Tibial nerve (tissue), 4 donors: Measurements from ENCODE around the gene SLAMF9. TPM values are rescaled to one million over a fixed set of nuclear protein-coding genes. Genes with fewer than 3 reads are reported as not detected.
A peak's percentile ranks its signal among the peaks of the same experiment; 100 is the strongest.

Experiments used
- DNase-seq, 2 donors: peaks; one replicate each; pipeline ENCODE4 v3.0.0-alpha.2; 2019; ENCODE audit warnings: low spot score in 2 of 2
- H3K27ac ChIP-seq, 4 donors: fragments of 200-600 bp; sonication (generic) in 3 of 4; one replicate each; pipeline ENCODE4 v1.5.1; 2017 to 2019; ENCODE audit warnings: mild to moderate bottlenecking in 1 of 4
- H3K27me3 ChIP-seq, 2 donors: fragments of 200-600 bp; sonication (generic) in 1 of 2; one replicate each; pipeline versions ENCODE4 v1.5.1 to v1.6.0; 2017 to 2019
- H3K36me3 ChIP-seq, 3 donors: fragments of 200-600 bp; sonication (generic); one replicate each; pipeline ENCODE4 v1.5.1; 2018 to 2019
- H3K4me1 ChIP-seq, 4 donors: fragments of 200-600 bp; sonication (generic) in 3 of 4; one replicate each; pipeline ENCODE4 v1.5.1; 2017 to 2019
- H3K4me3 ChIP-seq, 4 donors: fragments of 200-600 bp; sonication (generic) in 3 of 4; one replicate each; pipeline ENCODE4 v1.5.1; 2017 to 2019; ENCODE audit warnings: mild to moderate bottlenecking in 1 of 4, moderate library complexity in 1 of 4
- H3K9me3 ChIP-seq, 4 donors: fragments of 200-600 bp; sonication (generic) in 3 of 4; one replicate each; pipeline ENCODE4 v1.5.1; 2017 to 2019
- EP300 ChIP-seq, 2 donors: sonication (generic); formaldehyde crosslinking; IDR thresholded peaks; one replicate each; pipeline ENCODE4 v1.6.1; 2017; ENCODE audit warnings: antibody characterized with exemption in 2 of 2, mild to moderate bottlenecking in 1 of 2
- POLR2A ChIP-seq, 2 donors: fragments of 450-650 bp; IDR thresholded peaks; one replicate each; pipeline ENCODE4 v1.6.1; 2017; ENCODE audit warnings: antibody characterized with exemption in 2 of 2, mild to moderate bottlenecking in 2 of 2, moderate library complexity in 2 of 2
- WGBS, 2 donors: methylation state at CpG; one replicate each; pipeline ENCODE4 v1.1.5; 2018; 5-methylcytosine and 5-hydroxymethylcytosine counted together
- total RNA-seq, 4 donors: library from RNA; depleted of rRNA; stranded (reverse); fragments of >200 nt; gene quantifications; one replicate each; pipeline ENCODE4 v1.1.0, GENCODE V29; 2016
- TF ChIP-seq, protein P1 (sequence below), 5 experiments: fragments of 200-600 bp in 3 of 5; fragments of 450-650 bp in 2 of 5; sonication (generic) in 3 of 5; IDR thresholded peaks; one replicate each; pipeline ENCODE4 v1.5.1; 2016 to 2019; ENCODE audit warnings: antibody characterized with exemption in 5 of 5, mild to moderate bottlenecking in 3 of 5, moderate library complexity in 2 of 5

The SLAMF9 gene
- total RNA-seq, 4 donors from 2014 or later: not detected

DNA sequence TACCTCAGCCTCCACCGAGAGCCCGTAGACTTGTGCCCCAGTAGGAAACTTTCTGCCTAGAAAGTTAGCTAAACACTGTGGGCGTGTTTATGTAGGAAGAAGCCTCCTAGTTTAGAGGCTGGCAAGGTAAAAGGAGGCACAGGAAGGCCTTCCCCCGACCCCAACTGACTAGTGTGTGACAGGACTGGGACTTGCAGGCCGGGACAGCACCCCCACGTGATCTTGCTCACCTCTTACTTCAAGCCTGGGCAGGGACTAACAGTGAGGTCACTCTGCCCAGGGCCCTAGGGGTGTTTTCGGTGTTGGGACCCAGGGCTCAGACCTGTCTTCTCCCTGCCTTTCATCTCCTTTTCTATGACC is 28.3 kb downstream of the SLAMF9 start:
- Histone ChIP-seq H3K9me3 (no peaks in the 10 kb centered on the region), H3K4me1 (peaks cover 0 to 37% (median 31%) of the 10 kb centered on the region in 4 donors), H3K27me3 (no peaks in the 10 kb centered on the region), H3K27ac (peak overlapping the region; percentile 86 to 98 (median 97)), H3K4me3 (peak overlapping the region; percentile 73 to 99 (median 84)), H3K36me3 (peaks cover 0 to 2% (median 0%) of the 10 kb centered on the region in 3 donors)
- no peak for TF ChIP-seq EP300 (IDR thresholded peaks at IDR 0.05)
- TF ChIP-seq POLR2A (IDR thresholded peaks at IDR 0.05): no peak
- TF ChIP-seq, protein P1, sequence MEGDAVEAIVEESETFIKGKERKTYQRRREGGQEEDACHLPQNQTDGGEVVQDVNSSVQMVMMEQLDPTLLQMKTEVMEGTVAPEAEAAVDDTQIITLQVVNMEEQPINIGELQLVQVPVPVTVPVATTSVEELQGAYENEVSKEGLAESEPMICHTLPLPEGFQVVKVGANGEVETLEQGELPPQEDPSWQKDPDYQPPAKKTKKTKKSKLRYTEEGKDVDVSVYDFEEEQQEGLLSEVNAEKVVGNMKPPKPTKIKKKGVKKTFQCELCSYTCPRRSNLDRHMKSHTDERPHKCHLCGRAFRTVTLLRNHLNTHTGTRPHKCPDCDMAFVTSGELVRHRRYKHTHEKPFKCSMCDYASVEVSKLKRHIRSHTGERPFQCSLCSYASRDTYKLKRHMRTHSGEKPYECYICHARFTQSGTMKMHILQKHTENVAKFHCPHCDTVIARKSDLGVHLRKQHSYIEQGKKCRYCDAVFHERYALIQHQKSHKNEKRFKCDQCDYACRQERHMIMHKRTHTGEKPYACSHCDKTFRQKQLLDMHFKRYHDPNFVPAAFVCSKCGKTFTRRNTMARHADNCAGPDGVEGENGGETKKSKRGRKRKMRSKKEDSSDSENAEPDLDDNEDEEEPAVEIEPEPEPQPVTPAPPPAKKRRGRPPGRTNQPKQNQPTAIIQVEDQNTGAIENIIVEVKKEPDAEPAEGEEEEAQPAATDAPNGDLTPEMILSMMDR (IDR thresholded peaks at IDR 0.05): no peak
- WGBS, 2 donors: 6% methylated on average over 7 of the region's 7 CpGs
- DNase-seq: no peak

DNA sequence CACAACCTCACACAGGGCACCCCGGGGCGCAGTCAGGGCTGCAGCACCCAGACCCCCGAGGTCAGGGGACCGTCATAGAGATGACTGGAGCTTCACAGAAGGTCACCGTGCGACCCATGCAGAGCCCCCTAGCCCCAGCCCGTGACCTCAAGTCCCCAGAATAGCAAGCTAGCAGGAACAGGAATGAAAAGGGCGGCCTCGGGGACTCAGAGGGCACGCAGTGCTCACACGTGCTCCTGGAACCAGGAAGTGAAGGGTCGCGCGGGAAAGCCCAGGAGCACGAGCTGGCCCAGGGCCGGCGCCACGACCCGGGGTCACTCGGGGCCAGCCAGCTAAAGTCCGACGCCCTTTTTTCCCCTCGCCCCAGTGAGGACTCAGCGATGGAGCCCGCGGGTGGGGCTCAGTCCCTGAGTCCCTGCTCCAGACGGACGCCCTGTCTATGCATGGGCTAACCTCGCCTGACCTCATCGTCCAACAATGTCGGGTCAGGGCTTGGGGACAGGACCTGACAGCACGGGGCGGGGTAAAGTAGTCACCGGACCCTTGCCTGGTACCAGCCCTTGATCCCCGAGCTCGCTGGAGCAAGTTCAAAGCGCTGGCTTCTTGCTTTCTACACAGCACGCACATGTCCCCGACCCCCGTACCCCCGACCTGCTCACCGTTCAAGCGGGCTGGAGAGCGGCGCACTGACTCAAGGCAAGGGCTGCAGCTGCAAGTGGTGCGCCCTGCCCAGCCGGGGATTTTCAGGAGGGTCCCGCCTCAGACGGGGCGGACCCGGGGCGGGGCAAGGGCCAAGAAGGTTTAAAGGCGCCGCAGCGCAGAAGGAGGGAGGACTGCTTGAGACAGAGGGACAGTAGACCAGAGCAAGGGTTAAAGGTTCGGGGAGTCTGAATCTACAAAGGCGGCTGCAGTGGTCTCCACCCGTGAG is 29.0 kb downstream of the SLAMF9 start, which contains the start of gene TAGLN2:
TSS of gene TAGLN2 (minus strand) at position 717 of the 928 bp plus-strand sequence. CDS start 4,998 bp downstream, outside the sequence.
- Histone ChIP-seq H3K27me3 (no peaks in the 10 kb centered on the region), H3K4me3 (peak within 1 kb of the TSS; percentile 73 to 99 (median 84)), H3K4me1 (peaks cover 0 to 43% (median 31%) of the 10 kb centered on the region in 4 donors), H3K9me3 (no peaks in the 10 kb centered on the region), H3K27ac (peak within 1 kb of the TSS; percentile 86 to 98 (median 97)), H3K36me3 (peaks cover 0 to 8% (median under 1%) of the 10 kb centered on the region in 3 donors)
- TF ChIP-seq EP300 (IDR thresholded peaks at IDR 0.05) (peak; percentile 7 to 96), POLR2A (IDR thresholded peaks at IDR 0.05) (peak; percentile 75 to 86)
- TF ChIP-seq, protein P1 (IDR thresholded peaks at IDR 0.05): peak in 1 of 5 experiments; percentile 27
- peak; percentile 80 to 85 for DNase-seq
- WGBS, 2 donors: 0 to 1% methylated on average over 37 to 52 of the region's 58 CpGs

DNA sequence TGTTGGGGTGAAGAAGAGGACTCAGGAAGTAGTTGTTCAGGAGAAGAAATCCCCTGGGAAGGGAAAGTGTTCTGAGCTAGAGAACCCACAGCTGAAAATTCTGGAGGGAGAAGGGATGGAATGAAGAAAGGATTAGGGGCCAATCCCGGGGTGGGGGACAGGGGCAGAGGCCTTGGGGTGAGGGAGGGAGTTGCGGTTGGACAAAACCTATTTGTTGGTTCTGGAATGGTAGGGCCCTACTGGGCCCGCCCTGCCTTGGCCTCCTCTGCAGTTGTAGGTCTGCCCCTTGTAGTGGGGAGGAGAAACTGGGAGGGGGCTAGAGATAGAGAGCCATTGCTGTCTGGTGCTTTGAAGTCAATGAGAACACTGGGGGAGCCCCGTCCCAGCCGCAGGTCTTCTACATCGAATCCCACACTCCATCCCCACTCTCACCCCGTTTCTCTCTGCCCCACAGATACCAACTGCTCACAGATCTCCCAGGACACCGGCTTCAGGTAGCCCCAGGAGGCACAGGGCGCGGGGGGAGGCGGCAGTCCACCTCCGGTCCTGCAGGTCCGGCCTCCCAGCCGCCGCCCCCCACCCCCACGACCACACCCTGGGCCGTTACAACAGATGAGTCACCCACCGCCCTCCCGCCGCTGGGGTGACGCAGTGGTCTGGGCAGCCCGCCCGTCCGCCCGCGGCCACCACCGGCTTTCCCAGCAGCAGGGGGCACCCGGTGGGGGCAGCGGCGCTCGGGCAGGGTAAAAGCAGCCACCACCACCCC is 29.8 kb downstream of the SLAMF9 start:
- H3K4me1 ChIP-seq: peaks cover 0 to 43% (median 31%) of the 10 kb centered on the region in 4 donors
- 0 to 1% methylated on average over 14 to 31 of the region's 31 CpGs for WGBS, 2 donors
- TF ChIP-seq POLR2A (IDR thresholded peaks at IDR 0.05) (peak; percentile 36 to 79), EP300 (IDR thresholded peaks at IDR 0.05) (peak; percentile 26 to 87)
- TF ChIP-seq, protein P1 (IDR thresholded peaks at IDR 0.05): peak in 2 of 5 experiments; percentile 4 to 30

DNA sequence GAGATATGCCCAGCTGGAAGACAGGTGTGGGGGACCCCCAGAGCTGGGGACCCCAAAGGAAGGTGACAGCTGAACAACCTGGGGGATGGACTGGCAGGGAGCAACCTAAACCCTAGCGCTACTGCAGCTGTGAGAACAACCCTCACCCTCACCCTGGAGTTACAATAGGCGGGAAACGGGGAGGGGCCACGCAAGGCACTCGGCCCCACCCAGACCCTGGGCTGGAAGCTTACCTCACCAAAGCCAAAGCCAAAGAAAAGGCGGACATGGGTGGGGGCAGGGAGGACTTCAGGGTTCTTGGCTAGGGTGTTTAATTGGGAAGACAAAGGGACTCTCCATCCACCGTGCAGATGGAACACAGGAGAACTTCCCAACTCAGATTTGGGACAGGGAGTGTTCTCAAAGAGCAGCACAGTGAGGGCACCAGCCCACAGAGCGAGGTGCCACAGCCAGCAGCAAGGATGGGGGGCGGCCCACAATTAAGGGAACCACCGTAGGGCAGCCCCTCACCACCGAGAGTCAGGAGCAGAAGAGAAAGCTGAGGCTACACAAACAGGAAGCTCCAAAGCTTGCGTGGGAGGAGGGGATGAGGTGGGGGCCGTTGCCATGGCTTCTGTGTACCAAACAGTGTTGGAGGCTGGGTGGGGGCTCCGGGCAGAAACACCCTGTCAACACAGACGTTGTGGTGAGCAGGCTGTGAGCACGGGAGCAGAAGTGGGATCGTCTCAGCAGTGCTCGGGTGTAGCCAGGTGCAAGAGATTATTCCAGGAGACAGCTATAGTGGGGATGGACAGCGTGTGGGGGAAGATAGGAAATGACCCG is 30.6 kb downstream of the SLAMF9 start:
- 7 to 8% methylated on average over 20 of the region's 20 CpGs for whole genome bisulfite sequencing, 2 donors
- peaks cover 0 to 45% (median 31%) of the 10 kb centered on the region in 4 donors for H3K4me1 ChIP-seq

More for the DNA sequence above, 29.8 kb downstream of the SLAMF9 start:
- DNase-seq: peak; percentile 85 to 86
- H3K4me3 ChIP-seq: peak overlapping the region; percentile 73 to 99 (median 84)
- H3K27ac ChIP-seq: peak overlapping the region; percentile 86 to 98 (median 97)
- H3K9me3 ChIP-seq: no peaks in the 10 kb centered on the region
- H3K36me3 ChIP-seq: peaks cover 0 to 17% (median 9%) of the 10 kb centered on the region in 3 donors
- H3K27me3 ChIP-seq: no peaks in the 10 kb centered on the region

More for the DNA sequence above, 30.6 kb downstream of the SLAMF9 start:
- Histone ChIP-seq H3K4me3 (peak overlapping the region; percentile 73 to 99 (median 84)), H3K27me3 (no peaks in the 10 kb centered on the region), H3K9me3 (no peaks in the 10 kb centered on the region), H3K36me3 (peaks cover 0 to 25% (median 17%) of the 10 kb centered on the region in 3 donors), H3K27ac (peak overlapping the region; percentile 86 to 98 (median 97))
- TF ChIP-seq POLR2A (IDR thresholded peaks at IDR 0.05) (peak; percentile 2 to 57), EP300 (IDR thresholded peaks at IDR 0.05) (peak in 1 of 2 donors; percentile 80)
- TF ChIP-seq, protein P1 (IDR thresholded peaks at IDR 0.05): no peak
- peak; percentile 75 to 78 for DNase-seq
